Activated CD4-positive, alpha-beta memory T cell treated with anti-CD3 and anti-CD28 coated beads, Interleukin-2, amount 10 ng/mL, durations not matched to agents 7 days and 5 days (primary cell): ENCODE results near the gene CTBP1. TPM values are rescaled to one million over a fixed set of nuclear protein-coding genes. Genes with fewer than 3 reads are reported as not detected.
A peak's percentile ranks its signal among the peaks of the same experiment; 100 is the strongest.

Experiments
- CTCF ChIA-PET: fragments of 350-600 bp; sonication (Branson Sonifier 250); formaldehyde crosslinking; loops from one replicate; lab custom pipeline; 2021; ENCODE audit warnings: antibody characterized with exemption, inconsistent platforms; lab: Charles Lee
- POLR2A ChIA-PET: fragments of 350-600 bp; sonication (Branson Sonifier 250); formaldehyde crosslinking; loops from one replicate; lab custom pipeline; 2021; ENCODE audit warnings: antibody characterized with exemption; lab: Charles Lee
- DNase-seq: peaks from one replicate; pipeline ENCODE4 v3.0.0-alpha.2; 2020
- H3K27ac Mint-ChIP-seq: one replicate; pipeline ENCODE4 v1.8.0; 2021; ENCODE audit warnings: mild to moderate bottlenecking, mixed read lengths
- H3K27me3 Mint-ChIP-seq: one replicate; pipeline ENCODE4 v1.8.0; 2021; ENCODE audit warnings: mixed read lengths
- H3K36me3 Mint-ChIP-seq: one replicate; pipeline ENCODE4 v1.8.0; 2021; ENCODE audit warnings: low read depth, mixed read lengths
- H3K4me1 Mint-ChIP-seq: one replicate; pipeline ENCODE4 v1.8.0; 2021; ENCODE audit warnings: mixed read lengths
- H3K4me3 Mint-ChIP-seq: one replicate; pipeline ENCODE4 v1.8.0; 2021; ENCODE audit warnings: mild to moderate bottlenecking, mixed read lengths
- H3K9me3 Mint-ChIP-seq: one replicate; pipeline ENCODE4 v1.8.0; 2021; ENCODE audit warnings: mixed read lengths
- total RNA-seq, 2 experiments: library from RNA; stranded (reverse); gene quantifications; one replicate each; pipeline ENCODE4 v1.2.3, GENCODE V29; 2021

CTBP1 gene
- total RNA-seq, 2 experiments from 2014 or later: 209 to 221 TPM

DNA sequence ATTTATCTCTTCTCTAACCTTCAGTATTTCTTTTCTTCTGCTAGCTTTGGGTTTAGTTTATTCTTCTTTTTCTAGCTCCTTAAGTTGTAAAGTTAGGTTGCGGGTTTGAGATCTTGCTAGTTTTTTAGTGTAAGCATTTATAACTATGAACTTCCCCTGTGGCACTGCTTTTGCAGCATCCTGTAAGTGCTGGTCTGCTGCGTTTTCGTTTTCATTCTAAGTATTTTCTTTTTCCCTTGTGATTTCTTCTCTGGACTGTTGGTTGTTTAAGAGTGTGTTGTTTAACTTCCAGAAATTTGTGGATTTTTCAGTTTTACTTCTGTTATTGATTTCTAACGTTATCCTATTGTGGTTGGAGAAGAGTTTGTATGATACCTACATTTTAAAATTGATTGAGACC is 11.0 kb upstream of the CTBP1 start:
- peaks cover 11% of the 10 kb centered on the region for H3K9me3 Mint-ChIP-seq
- CTCF ChIA-PET: interaction anchor here (1.5 kb wide), 1 partner anchor 10 kb away, joined by 5 read pairs; no protein-coding TSS in a partner anchor
- H3K27ac Mint-ChIP-seq: peak overlapping the region; percentile 73
- no peak overlapping the region for H3K4me3 Mint-ChIP-seq
- POLR2A ChIA-PET: interaction anchor here (1.4 to 6.8 kb wide), 2 partner anchors 11 to 58 kb away, joined by 3 to 52 read pairs; partner anchors contain the start of gene CTBP1
- H3K4me1 Mint-ChIP-seq: peaks cover 38% of the 10 kb centered on the region
- H3K27me3 Mint-ChIP-seq: no peaks in the 10 kb centered on the region
- peaks cover 19% of the 10 kb centered on the region for H3K36me3 Mint-ChIP-seq
- DNase-seq: no peak

DNA sequence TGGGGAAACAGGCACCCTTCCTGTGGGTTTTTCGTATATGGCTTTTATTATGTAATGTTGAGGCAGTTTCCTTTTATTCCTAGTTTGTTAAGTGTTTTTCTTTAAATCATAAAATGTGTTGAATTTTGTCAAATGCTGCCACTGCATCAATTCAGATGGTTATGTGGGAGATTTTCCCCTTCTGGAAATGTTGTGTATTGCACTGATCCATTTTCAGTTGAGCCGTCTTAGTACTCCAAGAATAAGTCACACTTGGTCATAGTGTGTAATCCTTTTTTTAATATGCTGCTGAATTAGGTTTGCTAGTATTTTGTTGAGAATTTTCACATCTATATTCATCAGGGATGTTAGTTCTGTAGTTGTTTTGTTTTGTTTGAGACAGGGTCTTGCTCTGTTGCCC is 9.5 kb upstream of the CTBP1 start:
- Mint-ChIP-seq H3K4me1 (peaks cover 52% of the 10 kb centered on the region), H3K27ac (no peak overlapping the region), H3K9me3 (peaks cover 18% of the 10 kb centered on the region), H3K36me3 (peaks cover 32% of the 10 kb centered on the region), H3K4me3 (no peak overlapping the region), H3K27me3 (no peaks in the 10 kb centered on the region)
- POLR2A ChIA-PET: interaction anchor here (6.8 kb wide), 1 partner anchor 9 kb away, joined by 52 read pairs; the partner anchor contains the start of gene CTBP1
- CTCF ChIA-PET: interaction anchor here (0.9 to 2.2 kb wide), 2 partner anchors 10 to 96 kb away, joined by 3 to 11 read pairs; no protein-coding TSS in a partner anchor
- no peak for DNase-seq

DNA sequence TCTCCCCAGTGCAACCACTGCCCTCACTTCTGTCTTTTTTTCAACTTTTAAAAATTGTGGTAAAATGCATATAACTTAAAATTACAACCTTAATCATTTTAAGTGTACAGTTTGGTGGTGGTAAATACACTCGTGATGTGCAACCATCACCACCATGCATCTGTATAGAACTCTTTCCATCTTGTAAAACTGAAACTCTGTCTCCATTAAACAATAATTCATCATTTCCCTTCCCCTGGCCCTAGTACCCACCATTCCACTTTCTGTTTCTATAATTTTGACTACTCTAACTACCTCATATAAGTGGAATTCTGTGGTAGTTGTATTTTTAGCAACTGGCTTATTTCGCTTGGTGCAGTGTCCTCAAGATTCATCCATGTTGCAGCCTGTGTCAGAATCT is 6.8 kb upstream of the CTBP1 start:
- H3K4me1 Mint-ChIP-seq: peaks cover 67% of the 10 kb centered on the region

DNA sequence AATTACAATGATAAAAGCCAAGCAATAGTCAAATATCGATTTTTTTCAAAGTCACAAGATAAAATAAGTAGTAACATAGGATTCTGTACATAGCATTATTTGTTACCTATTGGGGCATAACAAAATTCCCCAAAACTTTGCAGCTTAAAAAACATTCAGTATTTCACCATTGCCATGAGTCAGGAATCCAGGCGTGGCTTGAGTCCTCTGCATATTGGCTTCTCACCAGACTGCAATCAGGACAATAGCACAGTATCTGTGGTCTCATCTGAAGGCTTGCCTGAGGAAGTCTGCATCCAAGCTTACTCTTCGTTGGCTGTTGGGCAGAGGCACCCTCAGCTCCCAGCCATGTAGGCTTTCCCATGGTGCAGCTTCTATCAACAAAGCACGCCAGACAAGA is 6.2 kb upstream of the CTBP1 start:
- ChIA-PET CTCF (interaction anchor here (9.0 kb wide), 1 partner anchor 13 kb away, joined by 63 read pairs; no protein-coding TSS in a partner anchor), POLR2A (interaction anchor here (9.5 kb wide), 1 partner anchor 12 kb away, joined by 115 read pairs; no protein-coding TSS in a partner anchor)
- no peak for DNase-seq

More for the DNA sequence above, 6.8 kb upstream of the CTBP1 start:
- DNase-seq: no peak
- CTCF ChIA-PET: interaction anchor here (9.0 kb wide), 1 partner anchor 12 kb away, joined by 63 read pairs; no protein-coding TSS in a partner anchor
- Mint-ChIP-seq H3K36me3 (peaks cover 58% of the 10 kb centered on the region), H3K4me3 (no peak overlapping the region), H3K9me3 (peaks cover 21% of the 10 kb centered on the region), H3K27me3 (no peaks in the 10 kb centered on the region), H3K27ac (no peak overlapping the region)
- POLR2A ChIA-PET: interaction anchor here (9.5 kb wide), 1 partner anchor 11 kb away, joined by 115 read pairs; no protein-coding TSS in a partner anchor

DNA sequence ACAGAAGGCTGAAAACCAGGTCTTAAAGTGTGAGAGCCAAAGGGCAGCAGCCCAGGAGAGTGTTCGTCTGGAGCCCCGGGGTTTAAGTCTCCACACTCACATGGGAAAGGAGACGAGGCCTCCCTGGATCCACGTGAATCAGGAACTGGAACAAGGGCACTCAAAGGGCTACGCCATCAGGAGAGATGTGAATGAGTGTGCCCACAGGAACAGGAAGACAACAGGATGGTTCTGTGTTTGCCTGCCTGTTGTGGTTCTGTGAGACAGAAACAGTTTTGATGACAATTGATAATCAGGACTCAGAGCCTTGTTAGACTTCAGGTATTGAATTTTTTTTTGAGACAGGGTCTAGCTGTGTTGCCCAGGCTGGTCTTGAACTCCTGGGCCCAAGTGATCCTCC is 4.9 kb upstream of the CTBP1 start:
- ChIA-PET POLR2A (interaction anchor here (1.2 to 9.5 kb wide), 2 partner anchors 13 to 36 kb away, joined by 3 to 115 read pairs; partner anchors contain the start of gene MAEA), CTCF (interaction anchor here (9.0 kb wide), 1 partner anchor 14 kb away, joined by 63 read pairs; no protein-coding TSS in a partner anchor)
- Mint-ChIP-seq H3K27me3 (no peaks in the 10 kb centered on the region), H3K27ac (peak overlapping the region; percentile 88), H3K4me1 (peaks cover 62% of the 10 kb centered on the region), H3K4me3 (peak overlapping the region; percentile 53), H3K36me3 (peaks cover 68% of the 10 kb centered on the region), H3K9me3 (peaks cover 21% of the 10 kb centered on the region)
- DNase-seq: no peak

More for the DNA sequence above, 6.2 kb upstream of the CTBP1 start:
- Mint-ChIP-seq H3K27me3 (no peaks in the 10 kb centered on the region), H3K36me3 (peaks cover 63% of the 10 kb centered on the region), H3K27ac (no peak overlapping the region), H3K9me3 (peaks cover 21% of the 10 kb centered on the region), H3K4me1 (peaks cover 67% of the 10 kb centered on the region), H3K4me3 (no peak overlapping the region)

DNA sequence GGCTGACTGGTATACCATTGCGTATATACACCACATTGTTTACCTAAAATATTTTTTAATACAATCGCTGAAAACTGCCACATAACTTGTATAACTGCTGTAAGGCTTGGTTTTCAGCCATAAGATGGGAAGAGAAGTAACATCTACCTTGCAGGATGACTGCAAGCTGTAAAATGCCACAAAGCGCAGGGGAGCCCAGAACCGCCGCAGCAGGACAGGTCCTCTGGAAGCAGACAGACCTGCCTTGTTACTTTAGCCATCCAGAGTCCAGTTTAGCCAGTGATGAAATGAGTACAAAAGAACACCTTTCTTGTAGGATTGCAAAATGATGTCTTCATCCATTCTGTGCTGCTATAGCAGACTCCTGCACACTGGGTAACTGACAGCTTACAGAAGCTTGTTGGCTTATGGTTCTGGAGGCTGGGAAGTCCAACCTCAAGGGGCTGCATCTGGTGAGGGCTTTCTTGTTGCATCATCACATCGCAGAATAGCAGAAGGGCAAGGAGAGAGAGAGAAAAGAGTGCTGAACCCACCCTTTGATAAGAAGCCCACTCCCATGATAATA is 4.1 kb upstream of the CTBP1 start:
- Mint-ChIP-seq H3K4me1 (peaks cover 62% of the 10 kb centered on the region), H3K27ac (peak overlapping the region; percentile 88), H3K36me3 (peaks cover 64% of the 10 kb centered on the region), H3K27me3 (no peaks in the 10 kb centered on the region), H3K9me3 (peaks cover 15% of the 10 kb centered on the region), H3K4me3 (peak overlapping the region; percentile 53)
- ChIA-PET CTCF (interaction anchor here (9.0 kb wide), 1 partner anchor 15 kb away, joined by 63 read pairs; no protein-coding TSS in a partner anchor), POLR2A (interaction anchor here (1.2 to 9.5 kb wide), 2 partner anchors 14 to 37 kb away, joined by 3 to 115 read pairs; partner anchors contain the start of gene MAEA)
- DNase-seq: no peak

DNA sequence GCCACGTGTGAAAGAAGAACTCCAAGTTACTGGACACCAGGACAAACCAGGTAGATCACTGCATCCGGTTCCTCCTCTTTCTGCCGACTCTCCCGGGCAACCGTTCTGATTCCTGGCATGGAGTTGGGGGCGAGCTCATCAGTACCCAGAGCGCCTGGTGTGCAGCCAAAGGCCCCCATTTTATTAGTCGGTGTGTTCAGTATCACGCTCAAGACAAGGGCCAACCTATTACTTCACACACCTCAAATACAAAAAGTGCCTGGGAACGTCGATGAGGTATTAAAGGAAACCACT is 2.8 kb upstream of the CTBP1 start:
- ChIA-PET POLR2A (interaction anchor here (1.5 to 9.5 kb wide), 5 partner anchors 8 to 95 kb away, joined by 4 to 120 read pairs (median 93); partner anchors contain the start of genes MAEA and UVSSA), CTCF (interaction anchor here (0.8 to 9.0 kb wide), 2 partner anchors 16 to 95 kb away, joined by 4 to 63 read pairs; partner anchors contain the start of gene UVSSA)
- H3K4me3 Mint-ChIP-seq: peak overlapping the region; percentile 85
- H3K9me3 Mint-ChIP-seq: peaks cover 10% of the 10 kb centered on the region
- peaks cover 65% of the 10 kb centered on the region for H3K4me1 Mint-ChIP-seq
- DNase-seq: no peak
- H3K27ac Mint-ChIP-seq: peak overlapping the region; percentile 69
- peaks cover 61% of the 10 kb centered on the region for H3K36me3 Mint-ChIP-seq
- H3K27me3 Mint-ChIP-seq: no peaks in the 10 kb centered on the region

DNA sequence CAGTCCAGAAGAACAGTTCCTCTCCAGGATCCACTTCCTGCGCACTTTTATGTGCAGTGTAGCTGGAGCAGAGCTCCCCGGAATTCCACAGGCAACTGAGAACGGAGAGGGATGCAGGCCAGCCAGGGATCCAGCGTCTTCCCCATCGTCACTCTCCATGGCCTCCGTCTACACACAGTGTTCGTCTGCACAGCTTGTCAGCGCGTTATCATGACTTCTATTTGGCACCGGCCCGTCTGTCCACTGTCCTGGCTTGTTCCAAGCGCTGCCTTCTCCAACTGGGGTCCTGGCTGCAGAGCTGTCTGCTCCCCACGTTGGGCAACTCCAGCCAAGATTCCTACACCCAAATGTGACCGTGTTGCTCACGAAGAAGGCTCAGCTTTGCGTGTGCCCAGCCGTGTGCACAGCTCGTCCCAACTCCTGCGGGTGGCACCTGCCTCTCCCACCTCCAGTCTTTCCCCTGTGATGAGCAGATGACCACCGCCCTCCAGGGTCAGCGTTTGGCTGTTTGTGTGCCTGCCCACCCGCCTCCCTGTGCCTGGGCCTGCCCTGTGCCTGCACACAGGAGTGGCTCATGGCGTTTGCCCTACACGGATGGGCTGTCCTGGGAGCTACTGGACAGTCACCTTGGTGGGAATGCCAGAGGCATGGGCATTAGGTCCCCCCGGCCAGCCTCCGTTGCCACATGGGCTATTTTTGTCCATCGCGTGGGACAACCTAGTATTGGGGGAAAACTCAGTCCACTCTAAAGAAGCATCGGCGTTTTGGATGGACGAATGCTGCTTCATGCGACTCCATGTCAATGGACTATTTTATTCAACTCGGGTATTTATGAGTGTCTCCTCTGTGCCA is 2.2 kb upstream of the CTBP1 start:
- DNase-seq: no peak
- Mint-ChIP-seq H3K9me3 (peaks cover 10% of the 10 kb centered on the region), H3K27ac (peak overlapping the region; percentile 69), H3K4me3 (peak overlapping the region; percentile 85), H3K27me3 (no peaks in the 10 kb centered on the region), H3K4me1 (peaks cover 69% of the 10 kb centered on the region), H3K36me3 (peaks cover 67% of the 10 kb centered on the region)
- ChIA-PET POLR2A (interaction anchor here (1.4 to 9.5 kb wide), 7 partner anchors 9 to 96 kb away, joined by 4 to 120 read pairs (median 62); partner anchors contain the start of genes MAEA and UVSSA), CTCF (interaction anchor here (1.4 to 9.0 kb wide), 3 partner anchors 9 to 96 kb away, joined by 5 to 63 read pairs (median 35); partner anchors contain the start of gene UVSSA)

DNA sequence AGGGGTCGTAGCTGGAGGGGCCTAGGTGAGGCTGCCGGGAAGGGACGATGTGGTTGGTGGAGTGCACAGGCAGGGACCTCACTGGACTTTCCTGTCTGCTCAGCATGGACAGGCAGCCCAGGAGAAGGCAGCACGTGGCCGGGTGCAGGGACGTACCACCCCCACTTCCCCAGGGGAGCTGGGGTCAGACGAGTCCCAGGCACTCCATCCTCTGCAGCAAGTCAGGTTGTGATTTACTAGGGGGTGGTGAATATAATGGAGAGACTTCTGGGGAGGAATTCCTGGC is 1.5 kb upstream of the CTBP1 start:
- peak overlapping the region; percentile 95 for H3K27ac Mint-ChIP-seq
- ChIA-PET POLR2A (interaction anchor here (0.6 to 9.5 kb wide), 12 partner anchors 9 to 114 kb away, joined by 3 to 120 read pairs (median 18); partner anchors contain the start of genes MAEA and UVSSA), CTCF (interaction anchor here (1.4 to 9.0 kb wide), 3 partner anchors 10 to 97 kb away, joined by 5 to 63 read pairs (median 35); partner anchors contain the start of gene UVSSA)
- no peak for DNase-seq
- H3K27me3 Mint-ChIP-seq: no peaks in the 10 kb centered on the region
- H3K4me3 Mint-ChIP-seq: peak overlapping the region; percentile 85
- peaks cover 63% of the 10 kb centered on the region for H3K36me3 Mint-ChIP-seq
- H3K9me3 Mint-ChIP-seq: peaks cover 10% of the 10 kb centered on the region
- H3K4me1 Mint-ChIP-seq: peaks cover 70% of the 10 kb centered on the region

DNA sequence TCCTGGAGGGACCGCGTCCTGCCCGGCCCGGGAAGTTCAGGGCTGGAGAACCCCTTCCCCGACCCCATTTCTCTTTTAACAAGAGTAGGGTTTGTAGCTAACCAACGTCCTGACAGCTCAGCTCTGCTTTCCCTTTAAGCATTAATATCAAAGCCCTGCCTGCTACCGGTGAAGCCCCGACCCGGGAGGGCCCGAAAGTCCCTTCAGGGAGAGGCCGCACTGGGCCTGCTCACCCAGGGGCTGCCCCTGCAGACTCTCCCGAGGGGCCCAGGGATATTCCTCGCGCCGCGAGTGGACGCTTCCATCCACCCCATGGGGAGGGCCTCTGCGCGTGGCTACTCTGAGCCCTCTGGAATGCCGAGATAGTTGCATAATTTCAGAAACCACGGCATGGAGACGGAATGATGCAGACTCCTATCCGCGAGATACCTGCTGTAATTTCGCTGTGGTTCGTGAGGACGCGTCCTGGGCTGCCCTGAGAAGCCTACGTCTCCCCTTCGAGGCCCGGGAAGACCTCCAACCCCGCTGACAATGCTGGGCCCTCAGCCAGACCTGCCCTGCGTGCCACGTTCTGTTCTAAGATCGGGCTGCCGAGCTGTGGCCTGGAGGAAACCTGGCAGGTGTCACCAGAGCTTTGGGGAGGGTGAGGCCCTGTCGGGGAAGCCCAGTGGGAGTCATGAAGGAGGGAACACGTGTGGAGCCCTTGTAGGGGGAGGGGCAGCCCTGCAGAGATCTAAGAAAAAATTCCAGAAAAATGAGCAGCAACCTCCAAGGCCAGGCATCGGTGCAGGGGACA is 999 bp upstream of the CTBP1 start:
- peak; percentile 32 for DNase-seq
- ChIA-PET POLR2A (interaction anchor here (0.6 to 9.5 kb wide), 22 partner anchors 9 to 621 kb away, joined by 3 to 120 read pairs (median 7); partner anchors contain the start of genes FGFRL1, GAK, MAEA and NSD2), CTCF (interaction anchor here (1.4 to 9.0 kb wide), 4 partner anchors 10 to 113 kb away, joined by 5 to 63 read pairs (median 20); partner anchors contain the start of gene UVSSA)
- Mint-ChIP-seq H3K36me3 (peaks cover 60% of the 10 kb centered on the region), H3K4me1 (peaks cover 73% of the 10 kb centered on the region), H3K4me3 (peak overlapping the region; percentile 85), H3K27ac (peak overlapping the region; percentile 95), H3K27me3 (no peaks in the 10 kb centered on the region), H3K9me3 (peaks cover 10% of the 10 kb centered on the region)

DNA sequence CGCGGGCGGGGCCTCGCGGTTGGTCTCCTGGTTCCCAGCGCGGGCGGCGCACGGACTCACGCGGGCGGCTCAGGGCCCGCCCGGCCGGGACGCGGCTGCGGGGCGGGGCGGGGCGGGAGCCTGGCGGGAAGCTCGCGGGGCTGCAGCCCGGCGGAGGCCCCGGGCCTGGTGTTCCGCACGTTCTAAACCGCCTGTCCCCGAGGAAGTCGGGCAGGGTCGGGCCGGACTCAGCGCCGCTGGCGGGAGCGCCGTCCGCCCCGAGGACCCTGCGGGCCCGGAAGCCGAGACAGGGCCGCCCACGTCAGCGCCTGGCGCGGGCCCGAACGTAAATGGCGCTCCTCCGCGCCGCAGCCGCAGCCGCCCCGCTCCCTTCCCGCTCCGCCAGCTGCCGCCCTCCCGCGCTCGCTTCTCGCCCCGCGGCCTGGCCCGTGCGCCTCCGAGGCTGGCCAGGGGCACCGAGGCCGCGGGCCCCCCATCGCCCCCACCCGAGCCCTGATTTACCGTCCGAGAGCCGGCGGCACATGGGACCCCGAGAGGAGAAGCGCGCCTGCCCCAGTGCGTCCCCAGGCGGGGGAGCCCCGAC is 309 bp upstream of the CTBP1 start:
- Mint-ChIP-seq H3K9me3 (peaks cover 7% of the 10 kb centered on the region), H3K4me1 (peaks cover 73% of the 10 kb centered on the region), H3K4me3 (peak overlapping the region; percentile 85), H3K36me3 (peaks cover 54% of the 10 kb centered on the region), H3K27ac (peak overlapping the region; percentile 95), H3K27me3 (no peaks in the 10 kb centered on the region)
- POLR2A ChIA-PET: interaction anchor here (1.0 to 9.5 kb wide), 25 partner anchors 8 to 621 kb away, joined by 3 to 120 read pairs (median 6); partner anchors contain the start of genes FGFRL1, GAK, MAEA and NSD2
- CTCF ChIA-PET: interaction anchor here (1.4 to 9.0 kb wide), 4 partner anchors 11 to 112 kb away, joined by 5 to 63 read pairs (median 20); partner anchors contain the start of gene UVSSA
- DNase-seq: peak; percentile 85
